HG03196 (cell line): ENCODE data around the gene HIVEP2.
A peak's percentile ranks its signal among the peaks of the same experiment; 100 is the strongest.

Experiments
- ATAC-seq: cut with Tn5 transposase; IDR thresholded peaks from one replicate; pipeline ENCODE4 v1.9.1; 2021; ENCODE audit not compliant: unreplicated experiment

The HIVEP2 gene

DNA sequence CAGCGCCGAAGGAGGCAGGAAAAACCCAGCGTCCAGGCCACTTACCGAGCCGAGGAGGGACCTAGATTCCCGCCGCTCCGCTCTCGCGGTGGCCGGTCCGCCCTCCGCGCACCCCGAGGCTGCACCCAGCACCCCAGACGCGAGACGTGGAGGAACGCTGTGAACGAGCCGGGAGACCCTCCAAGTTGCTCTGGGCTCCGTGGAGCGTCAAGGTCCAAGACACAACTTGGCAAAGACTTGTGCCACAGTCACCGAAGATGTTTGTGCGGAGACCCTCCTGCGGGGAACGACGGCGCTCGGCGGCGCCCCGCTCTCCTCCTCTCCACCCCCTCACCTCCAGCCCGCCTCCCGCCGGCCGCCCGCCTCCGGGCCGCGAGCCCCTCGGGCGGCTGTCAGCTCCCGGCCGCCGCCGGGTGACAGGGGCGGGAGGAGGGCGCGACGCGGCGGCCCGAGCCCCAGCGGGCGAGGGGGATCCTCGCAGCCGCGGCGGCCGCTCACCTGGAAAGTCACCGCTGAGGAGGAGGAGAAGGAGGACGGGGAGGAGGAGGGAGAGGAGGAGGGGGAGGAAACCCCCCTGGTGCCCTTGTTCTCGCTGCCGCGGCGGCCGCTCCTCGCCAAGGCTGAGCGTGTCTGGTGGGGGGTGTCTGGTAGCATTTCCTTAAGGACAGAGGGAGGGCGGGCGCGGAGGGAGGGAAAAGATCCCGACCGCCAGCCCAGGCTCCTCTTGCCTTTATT is 637 bp upstream of the HIVEP2 start:
- ATAC-seq: no peak

GRCh38 chr6:142944124-142945048 is 590 bp downstream of the HIVEP2 start:
- ATAC-seq: no peak

GRCh38 chr6:142943711-142944123 is 1.3 kb downstream of the HIVEP2 start:
- ATAC-seq: no peak

- no peak for ATAC-seq
Measured at GRCh38 chr6:142942805-142943227, 2.2 kb downstream of the HIVEP2 start.

- ATAC-seq: no peak
Measured at GRCh38 chr6:142942238-142942637, 2.7 kb downstream of the HIVEP2 start.

DNA sequence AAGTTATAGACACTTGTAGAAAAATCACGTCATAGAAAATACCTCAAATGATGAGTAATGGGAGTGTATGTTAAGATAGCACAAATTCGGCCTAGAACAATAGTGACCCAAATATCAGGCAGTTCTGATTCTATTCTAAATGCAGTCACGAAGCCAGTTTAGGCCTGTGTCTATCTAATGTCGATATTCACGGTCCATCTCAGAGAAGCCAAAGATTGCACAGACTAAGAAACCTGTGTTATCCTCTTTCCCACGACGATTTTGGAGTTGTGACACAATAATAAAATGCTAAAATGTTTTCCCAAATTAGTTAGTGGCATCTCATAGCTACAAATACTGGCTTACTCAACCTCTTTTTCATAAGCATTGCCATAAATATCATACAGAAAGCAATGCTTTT is 4.0 kb downstream of the HIVEP2 start:
- no peak for ATAC-seq

GRCh38 chr6:142940487-142940886 is 4.5 kb downstream of the HIVEP2 start:
- no peak for ATAC-seq

- ATAC-seq: no peak
Measured at GRCh38 chr6:142938510-142938909, 6.5 kb downstream of the HIVEP2 start.

- no peak for ATAC-seq
Measured at GRCh38 chr6:142937986-142938385, 7.0 kb downstream of the HIVEP2 start.

DNA sequence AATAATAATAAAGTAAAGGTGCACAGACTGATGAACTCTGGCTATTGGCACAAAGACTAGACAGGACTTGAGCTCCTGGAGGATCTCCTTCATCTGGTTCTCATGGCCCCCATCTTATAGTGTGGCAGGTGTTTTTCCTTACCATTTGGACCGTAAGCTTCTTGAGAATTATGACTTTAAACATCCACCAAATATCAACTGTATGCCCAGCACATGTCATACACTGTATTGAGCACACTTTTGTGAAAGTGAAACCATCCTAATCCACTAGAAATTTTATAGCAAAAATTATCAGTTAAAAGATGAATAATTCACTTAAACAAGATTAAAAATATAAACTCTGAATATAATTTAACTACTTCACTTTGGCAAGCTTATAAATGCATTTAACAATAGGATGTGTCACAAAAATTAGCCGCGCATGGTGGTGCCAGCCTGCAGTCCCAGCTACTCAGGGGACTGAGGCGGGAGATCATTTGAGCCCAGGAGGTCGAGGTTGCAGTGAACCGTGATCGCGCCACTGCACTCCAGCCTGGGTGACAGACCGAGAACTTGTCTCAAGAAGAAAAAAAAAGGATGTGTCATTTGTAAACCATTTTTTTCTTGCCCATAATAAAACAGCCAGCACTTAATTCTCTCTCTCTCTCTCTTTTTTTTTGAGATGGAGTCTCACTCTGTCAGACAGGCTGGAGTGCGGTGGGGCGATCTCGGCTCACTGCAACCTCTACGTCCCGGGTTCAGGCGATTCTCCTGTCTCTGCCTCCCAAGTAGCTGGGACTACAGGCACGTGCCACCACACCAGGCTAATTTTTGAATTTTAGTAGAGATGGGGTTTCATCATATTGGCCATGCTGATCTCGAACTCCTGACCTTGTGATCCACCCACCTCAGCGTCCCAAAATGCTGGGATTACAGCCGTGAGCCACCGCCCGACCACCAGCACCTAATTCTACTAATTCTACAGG is 9.1 kb downstream of the HIVEP2 start:
- peak; percentile 46 for ATAC-seq

DNA sequence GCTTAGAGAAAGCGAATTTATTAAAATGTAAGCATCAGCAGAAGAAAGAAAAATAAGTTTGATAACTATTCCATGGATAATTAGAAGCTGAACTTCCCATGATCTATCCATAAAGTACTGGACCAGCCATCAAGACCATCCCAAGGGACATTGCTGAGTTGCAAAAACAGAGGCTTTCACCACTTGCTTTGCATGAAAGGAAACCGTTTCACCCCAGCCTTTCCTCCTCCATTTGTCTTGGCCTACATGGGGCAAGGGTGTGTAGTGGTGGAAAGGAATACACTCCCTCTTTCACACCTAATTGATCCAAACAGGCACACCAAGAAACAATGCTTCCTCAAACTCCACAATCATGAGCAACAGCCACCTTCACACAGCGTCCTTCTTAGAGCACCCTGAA is 10.4 kb downstream of the HIVEP2 start:
- ATAC-seq: no peak

DNA sequence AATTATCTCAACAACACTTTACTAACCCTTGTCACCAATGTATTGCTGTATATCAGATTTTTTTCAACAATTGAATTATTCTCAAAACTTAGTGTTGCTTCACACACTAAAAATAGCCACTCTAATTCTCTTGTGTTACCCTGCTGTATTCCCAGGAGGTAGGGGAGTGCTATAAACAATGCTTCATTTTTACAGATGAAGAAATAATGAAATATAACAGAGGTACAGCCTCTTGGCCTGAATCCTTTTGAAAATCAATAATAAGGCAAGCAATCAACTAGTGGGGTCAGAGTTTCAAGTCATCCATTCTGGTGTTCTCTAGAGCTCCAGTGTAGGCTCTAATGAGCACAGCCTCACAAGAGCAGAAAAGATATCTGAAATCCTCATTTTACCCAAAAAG is 10.9 kb downstream of the HIVEP2 start:
- no peak for ATAC-seq

DNA sequence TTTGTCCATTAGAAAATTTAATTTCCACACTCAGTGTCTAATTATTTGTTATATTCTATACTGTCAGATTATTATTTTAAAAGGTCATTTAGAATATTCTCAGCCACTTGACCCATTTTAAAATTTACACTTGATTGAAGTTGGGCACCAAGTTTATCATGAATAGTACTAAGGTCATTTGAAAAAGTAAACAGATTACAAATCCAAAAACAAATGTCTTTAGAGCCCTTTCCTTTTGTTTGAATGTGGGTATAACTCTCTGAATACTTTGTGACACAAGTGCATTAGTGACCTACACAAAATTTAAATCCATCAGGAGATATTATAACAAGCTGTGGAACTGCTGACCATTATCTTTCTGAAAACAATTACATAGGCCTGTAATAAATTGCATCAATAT is 11.3 kb downstream of the HIVEP2 start:
- no peak for ATAC-seq

GRCh38 chr6:142932889-142933288 is 12.1 kb downstream of the HIVEP2 start:
- ATAC-seq: no peak

DNA sequence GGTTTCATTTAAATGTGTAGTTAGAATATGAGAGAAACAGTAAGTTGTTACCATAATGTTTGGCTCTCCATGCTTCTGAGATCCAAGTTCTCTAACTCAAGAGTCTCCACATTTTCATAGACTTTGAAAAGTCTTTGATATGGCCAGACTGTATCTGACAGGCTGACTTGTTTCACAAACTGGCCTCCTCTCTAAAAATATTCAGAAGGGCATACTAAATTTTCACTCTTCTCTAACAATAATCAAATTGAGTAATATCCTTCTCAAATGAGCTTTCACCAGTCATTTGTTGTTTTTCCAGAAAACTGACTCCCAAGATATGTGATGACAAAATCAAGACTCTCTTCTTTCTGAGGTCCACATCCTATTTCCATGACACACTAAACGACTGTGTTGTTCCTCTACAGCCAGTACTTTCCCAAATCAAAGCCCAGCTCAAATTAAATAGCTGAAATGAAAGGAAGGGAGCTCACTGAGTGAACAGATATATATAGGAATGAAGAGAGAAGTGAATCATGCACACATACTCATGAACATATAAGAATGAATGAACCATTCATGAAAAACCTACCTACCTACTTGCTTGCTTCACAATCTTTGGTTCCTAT is 15.1 kb downstream of the HIVEP2 start:
- no peak for ATAC-seq

DNA sequence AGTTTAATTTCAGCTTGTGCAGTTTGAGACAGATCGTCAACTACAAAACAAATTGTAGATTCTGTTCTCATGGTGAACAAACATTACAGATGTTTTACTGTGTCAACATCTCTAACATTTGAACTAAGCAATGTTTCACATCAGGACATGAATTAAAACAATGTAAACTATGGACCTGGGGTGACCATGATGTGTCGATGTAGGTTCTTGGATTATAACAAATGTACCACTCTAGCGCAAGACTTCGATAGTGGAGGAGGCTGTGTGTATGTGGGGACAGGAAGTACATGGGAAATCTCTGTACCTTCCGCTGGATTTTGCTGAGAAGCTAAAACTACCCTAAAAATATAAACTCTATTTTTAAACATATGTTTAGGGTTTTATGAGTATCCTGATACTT is 17.1 kb downstream of the HIVEP2 start:
- no peak for ATAC-seq

GRCh38 chr6:142927271-142927580 is 17.8 kb downstream of the HIVEP2 start:
- ATAC-seq: no peak

DNA sequence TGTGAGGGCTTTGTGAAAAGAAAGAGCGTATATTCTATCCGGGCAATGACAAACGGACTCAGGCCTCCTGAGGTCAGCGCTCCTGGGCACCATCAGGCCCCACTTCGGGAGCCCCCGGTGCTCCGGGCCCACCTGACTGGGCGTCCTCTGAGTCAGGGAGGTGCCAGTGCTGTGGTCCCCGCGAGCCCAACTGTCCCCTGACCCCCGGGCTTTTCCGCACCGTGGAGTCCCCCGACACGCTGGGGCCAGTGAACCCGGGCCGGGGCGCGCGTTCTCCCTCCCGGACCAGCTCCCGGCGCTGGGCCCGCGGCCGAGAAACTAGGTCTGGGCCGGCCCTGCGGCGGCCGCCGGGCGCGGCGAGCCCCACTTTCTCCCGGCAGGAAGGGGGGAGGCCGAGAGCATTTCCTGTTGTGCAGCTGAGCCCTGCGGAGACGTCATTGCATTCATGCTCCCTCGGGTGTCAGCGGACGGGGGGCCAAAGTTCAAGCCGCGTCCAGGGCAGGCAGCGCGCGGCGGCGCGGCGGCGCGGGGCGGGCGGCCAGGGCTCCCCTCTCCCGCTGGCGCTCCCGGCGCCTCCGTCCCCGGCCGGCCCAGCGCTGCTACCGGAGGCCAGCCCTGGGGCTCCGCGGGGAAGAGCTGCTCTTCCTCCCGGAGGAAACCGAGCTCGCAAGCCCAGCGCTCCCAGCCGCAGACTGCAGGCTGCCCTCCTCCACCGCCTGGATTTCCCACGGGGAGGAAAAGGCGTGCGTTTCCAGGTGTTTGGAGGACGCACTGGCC is 18.3 kb downstream of the HIVEP2 start:
- peak; percentile 86 for ATAC-seq

GRCh38 chr6:142926177-142926493 is 18.8 kb downstream of the HIVEP2 start:
- ATAC-seq: no peak

GRCh38 chr6:142925575-142926110 is 19.3 kb downstream of the HIVEP2 start:
- no peak for ATAC-seq
